Thyroid gland (tissue), 4 donors: Measurements from ENCODE around the gene AMIGO3. TPM values are rescaled to one million over a fixed set of nuclear protein-coding genes. Genes with fewer than 3 reads are reported as not detected.

Experiments used
- DNase-seq, 2 donors: peaks; one replicate each; pipeline ENCODE4 v3.0.0-alpha.2; 2019
- H3K27ac ChIP-seq, 3 donors: fragments of 200-600 bp; sonication (generic); 1 replicate in 2 of 3; 2 replicates in 1 of 3; pipeline ENCODE4 v1.5.1; 2016 to 2019; ENCODE audit warnings: mild to moderate bottlenecking in 1 of 3, moderate library complexity in 1 of 3
- H3K27me3 ChIP-seq: fragments of 200-600 bp; sonication (generic); one replicate; pipeline ENCODE4 v1.5.1; 2019
- H3K36me3 ChIP-seq, 2 donors: fragments of 200-600 bp; sonication (generic); one replicate each; pipeline ENCODE4 v1.5.1; 2016 to 2019
- H3K4me1 ChIP-seq, 2 donors: fragments of 200-600 bp; sonication (generic); one replicate each; pipeline ENCODE4 v1.5.1; 2017 to 2019
- H3K4me3 ChIP-seq, 3 donors: fragments of 200-600 bp; sonication (generic); replicated peaks in 1 of 3; 1 replicate in 2 of 3; 2 replicates in 1 of 3; pipeline ENCODE4 v1.5.1; 2016; ENCODE audit warnings: mild to moderate bottlenecking in 1 of 3
- H3K9me3 ChIP-seq: fragments of 200-600 bp; sonication (generic); one replicate; pipeline ENCODE4 v1.5.1; 2017
- POLR2A ChIP-seq, 2 donors: fragments of 450-650 bp; IDR thresholded peaks; one replicate each; pipeline ENCODE4 v1.6.1; 2017; ENCODE audit warnings: antibody characterized with exemption in 2 of 2, mild to moderate bottlenecking in 2 of 2, moderate library complexity in 1 of 2
- WGBS, 2 donors: methylation state at CpG; one replicate each; pipeline ENCODE4 v1.1.5; 2017; 5-methylcytosine and 5-hydroxymethylcytosine counted together
- intact Hi-C: fragments of 100-400 bp; cut with DNase I; formaldehyde crosslinking; loops from one replicate; pipeline ENCODE4 v1.15.1; 2023
- total RNA-seq, 4 donors: library from RNA; depleted of rRNA; stranded (reverse); fragments of >200 nt; gene quantifications; one replicate each; pipeline ENCODE4 v1.2.3, GENCODE V29; 2016
- TF ChIP-seq, protein P1 (sequence below), 6 experiments: fragments of 200-600 bp in 3 of 6; fragments of 450-650 bp in 3 of 6; sonication (generic) in 3 of 6; IDR thresholded peaks; one replicate each; pipeline ENCODE4 v1.5.1; 2016 to 2019; ENCODE audit warnings: antibody characterized with exemption in 6 of 6, mild to moderate bottlenecking in 2 of 6, inconsistent platforms in 1 of 6, moderate library complexity in 1 of 6

Gene AMIGO3
- total RNA-seq, 4 donors from 2014 or later = 0.40 to 2.8 (median 1.0) TPM

DNA sequence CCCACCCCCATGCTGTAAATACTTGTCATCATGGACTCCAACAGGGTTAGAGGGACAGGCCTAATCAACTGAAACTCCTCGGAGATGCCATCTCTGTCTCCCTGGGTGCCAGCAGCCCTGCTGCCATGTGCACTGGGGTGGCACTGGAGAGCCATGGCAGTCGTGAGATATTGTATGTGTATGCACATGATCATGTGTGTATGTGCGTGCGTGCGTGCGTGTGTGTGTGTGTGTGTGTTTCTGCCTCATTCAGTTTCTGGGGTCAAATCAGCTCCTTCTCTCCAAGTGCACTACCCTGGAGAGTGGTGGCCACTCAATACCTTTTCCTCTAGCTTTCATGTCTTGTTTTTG is 48.6 kb downstream of the AMIGO3 start:
- TF ChIP-seq, protein P1, sequence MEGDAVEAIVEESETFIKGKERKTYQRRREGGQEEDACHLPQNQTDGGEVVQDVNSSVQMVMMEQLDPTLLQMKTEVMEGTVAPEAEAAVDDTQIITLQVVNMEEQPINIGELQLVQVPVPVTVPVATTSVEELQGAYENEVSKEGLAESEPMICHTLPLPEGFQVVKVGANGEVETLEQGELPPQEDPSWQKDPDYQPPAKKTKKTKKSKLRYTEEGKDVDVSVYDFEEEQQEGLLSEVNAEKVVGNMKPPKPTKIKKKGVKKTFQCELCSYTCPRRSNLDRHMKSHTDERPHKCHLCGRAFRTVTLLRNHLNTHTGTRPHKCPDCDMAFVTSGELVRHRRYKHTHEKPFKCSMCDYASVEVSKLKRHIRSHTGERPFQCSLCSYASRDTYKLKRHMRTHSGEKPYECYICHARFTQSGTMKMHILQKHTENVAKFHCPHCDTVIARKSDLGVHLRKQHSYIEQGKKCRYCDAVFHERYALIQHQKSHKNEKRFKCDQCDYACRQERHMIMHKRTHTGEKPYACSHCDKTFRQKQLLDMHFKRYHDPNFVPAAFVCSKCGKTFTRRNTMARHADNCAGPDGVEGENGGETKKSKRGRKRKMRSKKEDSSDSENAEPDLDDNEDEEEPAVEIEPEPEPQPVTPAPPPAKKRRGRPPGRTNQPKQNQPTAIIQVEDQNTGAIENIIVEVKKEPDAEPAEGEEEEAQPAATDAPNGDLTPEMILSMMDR (IDR thresholded peaks at IDR 0.05) = no peak
- TF ChIP-seq POLR2A (IDR thresholded peaks at IDR 0.05) = no peak
- whole genome bisulfite sequencing, 2 donors = 70 to 71% methylated on average over 6 of the region's 6 CpGs

DNA sequence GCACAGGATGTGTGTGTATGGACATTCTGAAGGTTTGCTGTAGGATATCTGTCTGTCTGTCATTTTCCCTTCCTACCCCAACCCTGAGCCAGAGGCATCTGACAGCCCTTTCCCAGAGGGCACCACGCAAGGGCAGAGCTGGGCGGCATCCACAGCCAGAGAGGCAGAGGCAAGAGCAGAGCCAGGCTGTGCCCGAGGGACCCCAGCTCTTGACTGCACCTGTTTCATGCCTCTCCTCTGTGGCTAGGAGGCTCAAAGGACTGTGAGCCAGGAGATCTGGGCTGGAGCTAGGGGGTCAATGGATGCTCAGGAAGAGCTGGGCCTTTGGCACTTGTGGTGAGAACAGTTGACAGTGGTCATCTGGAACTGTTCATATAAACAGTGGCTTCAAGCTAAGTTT is 50.1 kb downstream of the AMIGO3 start:
- Histone ChIP-seq H3K4me1 (peaks cover 5 to 8% of the 10 kb centered on the region in 2 donors), H3K27ac (no peak overlapping the region), H3K9me3 (no peaks in the 10 kb centered on the region), H3K36me3 (no peaks in the 10 kb centered on the region), H3K4me3 (no peak overlapping the region), H3K27me3 (no peaks in the 10 kb centered on the region)
- intact Hi-C loops = loop anchor here (10.0 kb wide), 1 partner anchor 205 kb away; no protein-coding TSS in a partner anchor
- WGBS, 2 donors = 82% methylated on average over 3 of the region's 3 CpGs; no CpG with 5 or more reads in 1 of the 2 donors
- DNase-seq = no peak
- no peak for TF ChIP-seq POLR2A (IDR thresholded peaks at IDR 0.05)
- TF ChIP-seq, protein P1 (IDR thresholded peaks at IDR 0.05) = no peak

More for the DNA sequence above, 48.6 kb downstream of the AMIGO3 start:
- H3K36me3 ChIP-seq = no peaks in the 10 kb centered on the region
- no peaks in the 10 kb centered on the region for H3K9me3 ChIP-seq
- no peak overlapping the region for H3K27ac ChIP-seq
- intact Hi-C loops = loop anchor here (5.0 kb wide), 1 partner anchor 134 kb away; no protein-coding TSS in a partner anchor
- DNase-seq = no peak
- no peak overlapping the region for H3K4me3 ChIP-seq
- no peaks in the 10 kb centered on the region for H3K27me3 ChIP-seq
- peaks cover 14 to 17% of the 10 kb centered on the region in 2 donors for H3K4me1 ChIP-seq

DNA sequence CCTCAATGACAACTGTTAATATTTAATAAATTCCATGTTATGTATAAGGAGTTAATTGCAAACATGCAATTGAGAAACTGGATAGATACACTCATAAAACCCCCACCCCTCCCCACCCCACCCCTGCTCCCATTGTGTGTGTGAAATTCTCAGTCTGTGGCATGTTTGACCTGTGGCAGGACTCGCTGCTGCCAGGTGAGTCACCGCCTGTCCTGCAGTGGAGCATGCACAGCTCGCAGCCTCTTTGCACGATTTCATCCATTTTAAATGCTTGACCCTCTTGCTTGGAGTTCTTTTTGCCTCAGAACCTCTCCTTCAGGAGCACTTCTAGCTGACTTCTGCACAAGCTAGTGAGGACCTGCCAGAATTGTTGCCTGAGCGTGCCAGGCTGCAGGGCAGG is 50.6 kb downstream of the AMIGO3 start:
- H3K27ac ChIP-seq = no peak overlapping the region
- no peaks in the 10 kb centered on the region for H3K36me3 ChIP-seq
- intact Hi-C loops = loop anchor here (10.0 kb wide), 1 partner anchor 204 kb away; no protein-coding TSS in a partner anchor
- peaks cover 5 to 8% of the 10 kb centered on the region in 2 donors for H3K4me1 ChIP-seq
- no peak for TF ChIP-seq POLR2A (IDR thresholded peaks at IDR 0.05)
- TF ChIP-seq, protein P1 (IDR thresholded peaks at IDR 0.05) = no peak
- H3K4me3 ChIP-seq = no peak overlapping the region
- H3K9me3 ChIP-seq = no peaks in the 10 kb centered on the region
- WGBS, 2 donors = 48 to 53% methylated on average over 5 of the region's 5 CpGs
- H3K27me3 ChIP-seq = no peaks in the 10 kb centered on the region
- DNase-seq = peak; percentile 29 to 42

DNA sequence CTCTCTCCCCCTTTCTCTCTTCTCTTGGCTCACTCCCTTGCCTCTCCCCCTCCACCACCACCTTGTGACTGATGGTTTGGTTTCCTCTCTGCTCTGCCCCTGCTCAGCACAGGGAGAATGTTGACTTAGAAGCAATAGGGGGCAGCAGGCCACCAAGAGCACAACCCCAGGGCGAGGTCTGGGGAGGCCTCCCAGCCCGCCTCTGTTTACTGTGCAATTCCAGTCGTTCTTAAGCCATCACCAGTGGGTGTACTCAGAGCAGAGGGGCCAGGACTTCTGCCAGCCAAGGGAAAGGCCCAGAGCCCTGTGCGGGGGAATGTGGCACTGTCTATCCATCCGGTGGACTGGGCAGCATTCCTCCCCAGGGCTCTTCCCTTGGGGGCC is 51.1 kb downstream of the AMIGO3 start:
- Histone ChIP-seq H3K9me3 (no peaks in the 10 kb centered on the region), H3K4me1 (peaks cover 4 to 7% of the 10 kb centered on the region in 2 donors), H3K36me3 (no peaks in the 10 kb centered on the region), H3K4me3 (no peak overlapping the region), H3K27me3 (no peaks in the 10 kb centered on the region), H3K27ac (no peak overlapping the region)
- no peak for DNase-seq
- WGBS, 2 donors = 25 to 48% methylated on average over 4 to 5 of the region's 5 CpGs
- intact Hi-C loops = loop anchor here (10.0 kb wide), 1 partner anchor 204 kb away; no protein-coding TSS in a partner anchor
- TF ChIP-seq POLR2A (IDR thresholded peaks at IDR 0.05) = no peak
- TF ChIP-seq, protein P1 (IDR thresholded peaks at IDR 0.05) = no peak

DNA sequence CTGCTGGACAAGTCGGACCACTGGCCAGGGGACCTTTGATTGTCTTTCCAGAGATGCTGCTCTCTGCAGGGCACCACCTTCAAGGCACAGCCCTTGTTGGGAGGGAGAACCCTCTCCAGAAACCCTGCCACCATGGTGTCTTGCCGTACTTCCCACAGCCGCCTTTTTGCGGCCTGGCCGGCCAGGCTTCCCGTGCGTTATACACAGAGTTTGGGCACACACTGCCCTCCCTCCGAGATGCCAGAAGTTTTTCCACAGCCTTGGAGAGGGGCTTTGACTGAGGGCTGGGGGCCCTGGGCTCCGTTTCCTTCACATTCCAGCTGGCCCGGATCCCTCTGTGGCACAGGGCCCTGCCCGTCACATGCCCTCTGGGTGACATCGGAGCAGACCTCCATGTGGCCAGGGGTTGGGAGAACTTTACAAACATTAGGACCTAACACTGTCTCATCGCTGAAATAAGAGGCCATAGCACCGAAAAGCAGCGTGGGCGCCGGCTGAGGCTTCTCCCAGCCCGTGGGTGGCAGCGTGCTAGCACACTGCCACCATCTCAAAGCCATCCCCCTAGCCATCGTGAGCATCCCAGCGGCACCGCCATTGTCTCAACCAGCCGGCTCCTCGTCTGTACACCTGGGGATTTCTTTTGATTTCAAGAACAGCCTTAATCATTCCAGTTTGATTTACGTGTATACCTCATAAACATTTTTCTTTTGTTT is 51.6 kb downstream of the AMIGO3 start:
- intact Hi-C loops = loop anchor here (10.0 kb wide), 1 partner anchor 203 kb away; no protein-coding TSS in a partner anchor
- Histone ChIP-seq H3K4me3 (no peak overlapping the region), H3K27ac (no peak overlapping the region), H3K36me3 (no peaks in the 10 kb centered on the region), H3K4me1 (peaks cover 0 to 3% of the 10 kb centered on the region in 2 donors), H3K9me3 (no peaks in the 10 kb centered on the region), H3K27me3 (no peaks in the 10 kb centered on the region)
- TF ChIP-seq, protein P1 (IDR thresholded peaks at IDR 0.05) = no peak
- no peak for TF ChIP-seq POLR2A (IDR thresholded peaks at IDR 0.05)
- DNase-seq = no peak
- 89% methylated on average over 17 to 25 of the region's 25 CpGs for WGBS, 2 donors
